Neural cell (in vitro differentiated cells): ENCODE results near the gene MAT2B. TPM values are rescaled to one million over a fixed set of nuclear protein-coding genes. Genes with fewer than 3 reads are reported as not detected.

Experiments used
- H2AFZ ChIP-seq: fragments of 200-600, 300-800 bp; sonication (generic), shearing (Covaris generic); 2 replicates; pipeline ENCODE4 v1.6.0; 2014; ENCODE audit warnings: low read depth, mild to moderate bottlenecking, antibody characterized with exemption, low read length, moderate library complexity
- H3F3A ChIP-seq: fragments of 200-600 bp; shearing (Covaris generic); 2 replicates; pipeline ENCODE4 v1.6.1; 2016; ENCODE audit warnings: mild to moderate bottlenecking, moderate library complexity, mixed read lengths, antibody characterized with exemption, low read length; ENCODE audit not compliant: insufficient read depth, poor library complexity, severe bottlenecking
- H3K27ac ChIP-seq: fragments of 200-600, 300-800 bp; sonication (generic), shearing (Covaris generic); 2 replicates; pipeline ENCODE4 v1.5.1; 2014; ENCODE audit warnings: mild to moderate bottlenecking, low read length, moderate library complexity
- H3K27me3 ChIP-seq: fragments of 300-800, 200-600 bp; sonication (generic), shearing (Covaris generic); 2 replicates; pipeline ENCODE4 v1.6.0; 2014; ENCODE audit warnings: mild to moderate bottlenecking, low read depth, low read length, moderate library complexity; ENCODE audit not compliant: insufficient read depth
- H3K36me3 ChIP-seq: fragments of 300-800, 200-600 bp; sonication (generic), shearing (Covaris generic); 2 replicates; pipeline ENCODE4 v1.5.1; 2014; ENCODE audit warnings: mild to moderate bottlenecking, antibody characterized with exemption, low read length, moderate library complexity; ENCODE audit not compliant: insufficient read depth
- H3K4me2 ChIP-seq: fragments of 300-800, 200-600 bp; sonication (generic), shearing (Covaris generic); 2 replicates; pipeline ENCODE4 v1.6.0; 2014; ENCODE audit warnings: mild to moderate bottlenecking, low read length
- H3K4me3 ChIP-seq: fragments of 300-800, 200-600 bp; sonication (generic), shearing (Covaris generic); 2 replicates; pipeline ENCODE4 v1.5.1; 2014; ENCODE audit warnings: mild to moderate bottlenecking, low read length, moderate library complexity
- H3K79me2 ChIP-seq: fragments of 200-600 bp; shearing (Covaris generic); replicated peaks from 2 replicates; pipeline ENCODE4 v1.6.0; 2014; ENCODE audit warnings: mild to moderate bottlenecking, low read length, moderate library complexity; ENCODE audit not compliant: insufficient read depth
- H3K9ac ChIP-seq: fragments of 300-800, 200-600 bp; sonication (generic), shearing (Covaris generic); 2 replicates; pipeline ENCODE4 v1.6.1; 2016; ENCODE audit warnings: mild to moderate bottlenecking, low read length, mixed read lengths
- H3K9me2 ChIP-seq: fragments of 200-600 bp; shearing (Covaris generic); 2 replicates; pipeline ENCODE4 v1.6.1; 2016; ENCODE audit warnings: mild to moderate bottlenecking, low read length, mixed read lengths; ENCODE audit not compliant: insufficient read depth
- H3K9me3 ChIP-seq: fragments of 200-600, 300-800 bp; sonication (generic), shearing (Covaris generic); 2 replicates; pipeline ENCODE4 v1.6.1; 2016; ENCODE audit warnings: mild to moderate bottlenecking, mixed run types, low read length, moderate library complexity, mixed read lengths
- H4K20me1 ChIP-seq: fragments of 200-600 bp; shearing (Covaris generic); 2 replicates; pipeline ENCODE4 v1.6.1; 2016; ENCODE audit warnings: mild to moderate bottlenecking, mixed run types; ENCODE audit not compliant: insufficient read depth
- CTCF ChIP-seq: fragments of 450-650 bp; IDR thresholded peaks from 2 replicates; pipeline ENCODE4 v1.5.1; 2014; ENCODE audit warnings: antibody characterized with exemption, mild to moderate bottlenecking, moderate library complexity; ENCODE audit not compliant: poor library complexity, severe bottlenecking
- EP300 ChIP-seq: fragments of 450-650 bp; conservative IDR thresholded peaks from 2 replicates; pipeline ENCODE4 v1.6.1; 2014; ENCODE audit warnings: antibody characterized with exemption, mild to moderate bottlenecking, moderate library complexity; ENCODE audit not compliant: poor library complexity, severe bottlenecking
- EZH2 ChIP-seq: fragments of 200-600, 300-800 bp; shearing (Covaris generic), sonication (generic); IDR thresholded peaks from 2 replicates; pipeline ENCODE4 v1.6.1; 2014; ENCODE audit warnings: antibody characterized with exemption, low read length, borderline replicate concordance, mild to moderate bottlenecking; ENCODE audit not compliant: insufficient read depth, poor library complexity, severe bottlenecking
- MXI1 ChIP-seq: fragments of 450-650 bp; conservative IDR thresholded peaks from 2 replicates; pipeline ENCODE4 v1.6.1; 2014; ENCODE audit warnings: antibody characterized with exemption, mild to moderate bottlenecking; ENCODE audit not compliant: poor library complexity, severe bottlenecking
- POLR2AphosphoS5 ChIP-seq: IDR thresholded peaks from 2 replicates; pipeline ENCODE4 v1.6.1; 2012
- RAD21 ChIP-seq: fragments of 450-650 bp; conservative IDR thresholded peaks from 2 replicates; pipeline ENCODE4 v1.6.1; 2014; ENCODE audit warnings: antibody characterized with exemption, mild to moderate bottlenecking, moderate library complexity
- REST ChIP-seq: IDR thresholded peaks from 2 replicates; pipeline ENCODE4 v1.6.1; 2012; ENCODE audit warnings: borderline replicate concordance
- SMC3 ChIP-seq: fragments of 450-650 bp; conservative IDR thresholded peaks from 2 replicates; pipeline ENCODE4 v1.6.1; 2014; ENCODE audit warnings: antibody characterized with exemption, mild to moderate bottlenecking, moderate library complexity; ENCODE audit not compliant: poor library complexity
- TAF1 ChIP-seq: IDR thresholded peaks from 2 replicates; pipeline ENCODE4 v1.6.1; 2012; ENCODE audit warnings: low read depth
- polyA plus RNA-seq: library from polyadenylated mRNA; depleted of rRNA; stranded (reverse); fragments of >200 nt; gene quantifications from 2 replicates; pipeline ENCODE4 v1.2.3, GENCODE V29; 2014

Gene MAT2B
- polyA plus RNA-seq, 1 donor from 2014 or later: 31.8 TPM

- Histone ChIP-seq H2AFZ (no peak overlapping the region), H3K36me3 (no peaks in the 10 kb centered on the region), H3K4me2 (no peak overlapping the region), H3K9ac (no peak overlapping the region), H3K27me3 (no peaks in the 10 kb centered on the region), H4K20me1 (no peaks in the 10 kb centered on the region), H3K9me2 (no peaks in the 10 kb centered on the region), H3K27ac (no peak overlapping the region), H3F3A (no peaks in the 10 kb centered on the region), H3K4me3 (no peak overlapping the region), H3K9me3 (no peaks in the 10 kb centered on the region), H3K79me2 (no peaks in the 10 kb centered on the region)
- no peak for TF ChIP-seq CTCF
- TF ChIP-seq REST: no peak
- no peak for TF ChIP-seq EZH2
- TF ChIP-seq POLR2AphosphoS5: no peak
- no peak for TF ChIP-seq MXI1
- no peak for TF ChIP-seq RAD21
- TF ChIP-seq SMC3: no peak
- TF ChIP-seq TAF1: no peak
- TF ChIP-seq EP300: no peak
Measured at GRCh38 chr5:163525096-163525495, 19.7 kb downstream of the MAT2B start.

- Histone ChIP-seq H3K36me3 (no peaks in the 10 kb centered on the region), H3K79me2 (no peaks in the 10 kb centered on the region), H3K9ac (no peak overlapping the region), H3K27ac (no peak overlapping the region), H2AFZ (no peak overlapping the region), H3F3A (no peaks in the 10 kb centered on the region), H3K9me3 (no peaks in the 10 kb centered on the region), H3K4me3 (no peak overlapping the region), H3K9me2 (no peaks in the 10 kb centered on the region), H4K20me1 (no peaks in the 10 kb centered on the region), H3K4me2 (no peak overlapping the region), H3K27me3 (no peaks in the 10 kb centered on the region)
- TF ChIP-seq REST (no peak), POLR2AphosphoS5 (no peak), MXI1 (no peak), EP300 (no peak), SMC3 (no peak), CTCF (no peak), RAD21 (no peak)
Measured at GRCh38 chr5:163529698-163530097, 24.3 kb downstream of the MAT2B start.
